Stimulated activated CD4-positive, alpha-beta T cell treated with anti-CD3 and anti-CD28 coated beads, Interleukin-2, amount 100 ng/mL, for 4 hours (primary cell): ENCODE data around the gene OR4A15.

Experiments used
- DNase-seq: peaks from one replicate; pipeline ENCODE4 v3.0.0-alpha.2; 2020; ENCODE audit warnings: low read depth

The OR4A15 gene

DNA sequence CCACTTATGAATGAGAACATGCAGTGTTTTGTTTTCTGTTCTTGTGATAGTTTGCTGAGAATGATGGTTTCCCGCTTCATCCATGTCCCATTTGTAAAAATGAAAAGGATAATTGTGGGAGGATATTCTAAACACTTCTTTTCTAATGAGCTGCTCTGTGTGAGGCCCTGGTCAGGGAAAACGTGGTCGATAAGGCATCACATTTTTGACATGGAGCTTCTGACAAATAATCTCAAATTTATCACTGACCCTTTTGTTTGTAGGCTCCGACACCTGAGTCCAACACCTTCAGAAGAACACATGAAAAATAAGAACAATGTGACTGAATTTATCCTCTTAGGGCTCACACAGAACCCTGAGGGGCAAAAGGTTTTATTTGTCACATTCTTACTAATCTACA is at the start of gene OR4A15:
Gene OR4A15 (plus strand): TSS at position 301 of the 400 bp plus-strand sequence. CDS start 0 bp downstream, at position 301.
- no peak for DNase-seq

DNA sequence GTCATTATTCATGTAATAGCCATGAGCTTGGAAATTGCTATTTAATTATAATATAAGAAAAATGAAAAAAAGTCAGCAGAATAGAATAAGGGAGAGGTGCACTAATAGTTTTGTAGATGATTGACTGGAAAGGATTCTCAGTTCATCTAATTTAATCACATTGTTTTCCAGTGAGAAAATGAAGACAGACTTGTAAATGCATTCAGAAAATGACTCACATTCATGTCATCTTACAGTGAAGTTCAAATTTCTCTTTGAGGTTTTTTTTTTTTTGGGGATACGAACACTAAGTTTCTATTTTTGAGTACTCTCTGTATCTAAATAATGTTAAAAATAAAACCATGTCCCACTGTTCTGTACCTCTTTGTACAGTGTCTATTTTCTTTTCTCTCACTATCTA is 43.3 kb upstream of the OR4A15 start:
- DNase-seq = no peak

DNA sequence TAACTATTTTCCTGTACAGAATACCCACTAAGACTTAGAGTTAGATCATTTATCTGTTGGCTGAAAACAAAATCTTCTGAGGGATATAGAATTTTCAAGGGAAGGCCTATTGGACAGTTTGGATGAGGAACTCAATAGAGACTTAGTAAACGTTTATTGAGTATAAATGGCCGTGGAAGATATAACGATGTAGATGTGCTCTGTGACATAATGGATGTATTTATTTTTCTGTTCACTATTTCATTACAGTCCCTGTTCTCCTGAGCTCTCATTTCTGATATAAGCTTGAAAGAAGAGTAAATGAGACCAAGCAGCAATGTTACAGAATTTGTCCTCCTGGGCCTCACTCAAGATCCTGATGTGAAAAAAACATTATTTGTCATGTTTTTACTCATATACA is 24.9 kb upstream of the OR4A15 start, which contains the start of gene OR4A16:
Gene OR4A16 (plus strand): TSS at position 301 of the 400 bp plus-strand sequence. CDS start 0 bp downstream, at position 301.
- no peak for DNase-seq

DNA sequence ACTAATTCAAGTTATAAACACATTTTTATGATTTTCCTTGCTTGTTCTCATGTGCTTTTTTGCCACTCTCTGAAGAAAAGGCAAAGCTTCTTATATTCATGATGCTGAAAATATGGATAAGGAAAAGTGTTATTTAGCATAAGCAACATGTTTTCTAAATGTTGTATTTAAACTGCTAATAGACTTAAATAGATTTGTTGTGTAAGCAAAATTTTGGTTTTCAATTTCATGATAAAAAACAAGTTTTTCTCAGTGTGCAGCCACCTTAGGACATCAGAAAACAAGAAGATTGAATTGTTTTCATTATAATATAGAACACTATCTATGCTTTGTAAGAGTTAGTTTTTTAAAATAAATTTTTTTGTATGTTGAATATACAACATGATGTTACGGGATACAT is 22.5 kb upstream of the OR4A15 start:
- DNase-seq = no peak

DNA sequence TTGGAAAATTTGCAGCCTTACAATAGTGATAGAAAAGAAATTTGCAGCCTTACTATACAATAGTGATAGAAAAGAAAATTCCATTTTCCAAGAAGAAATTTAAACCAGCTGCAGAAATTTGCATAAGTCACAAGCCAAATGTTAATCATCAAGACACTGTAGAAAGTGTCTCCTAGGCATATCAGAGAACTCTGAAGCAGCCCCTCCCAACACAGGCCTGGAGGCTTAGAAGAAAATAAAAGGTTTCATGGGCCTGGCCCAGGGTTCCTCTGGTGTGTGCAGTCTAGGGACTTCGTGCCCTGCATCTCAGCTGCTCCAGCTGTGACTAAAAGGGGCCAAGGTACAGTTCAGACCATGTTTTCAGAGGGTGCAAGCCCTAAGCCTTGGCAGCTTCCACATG is 18.7 kb upstream of the OR4A15 start:
- DNase-seq = no peak

DNA sequence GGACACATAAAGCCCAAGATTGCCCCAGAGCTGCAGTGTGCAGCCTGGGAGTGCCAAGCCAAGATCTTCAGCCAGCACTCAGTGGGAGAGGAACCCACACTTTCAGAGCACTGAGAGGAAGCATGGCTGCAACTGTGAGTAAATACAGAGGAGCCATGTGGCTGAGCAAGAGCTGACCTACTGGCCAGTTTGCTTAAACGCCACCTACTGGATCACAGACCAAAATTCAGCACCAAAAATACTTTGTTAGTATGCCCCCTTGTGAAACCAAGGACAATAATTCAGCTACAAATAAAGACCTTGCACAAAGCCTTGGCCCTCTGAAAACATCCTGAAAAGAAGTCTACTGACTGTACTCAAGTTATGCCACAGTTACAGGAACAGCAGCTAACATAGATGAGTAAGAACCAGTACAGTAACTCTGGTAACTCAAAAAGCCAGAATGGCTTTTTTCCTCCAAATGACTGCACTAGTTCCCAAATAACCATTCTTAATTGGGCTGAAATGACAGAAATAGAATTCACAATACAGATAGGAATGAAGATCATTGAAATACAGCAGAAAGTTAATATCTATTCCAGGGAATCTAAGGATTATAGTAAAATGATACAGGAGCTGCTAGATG is 10.1 kb upstream of the OR4A15 start:
- no peak for DNase-seq

DNA sequence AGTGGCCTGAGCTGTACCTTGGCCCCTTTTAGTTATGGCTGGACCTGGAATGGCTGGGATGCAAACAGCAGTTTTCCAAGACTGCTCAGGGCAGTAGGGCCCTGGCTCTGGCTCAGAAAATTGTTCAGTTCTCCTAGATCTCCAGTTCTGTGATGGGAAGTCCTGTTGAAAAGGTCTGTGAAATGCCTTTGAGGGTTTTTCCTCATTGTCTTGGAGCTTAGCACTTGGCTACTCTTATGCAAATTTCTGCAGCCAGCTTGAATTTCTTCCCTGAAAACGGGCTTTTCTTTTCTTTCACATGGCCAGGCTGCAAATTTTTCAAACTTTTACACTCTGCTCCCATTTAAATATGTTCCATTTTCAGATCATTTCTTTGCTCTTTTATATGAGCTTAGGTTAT is 33.2 kb downstream of the OR4A15 start:
- no peak for DNase-seq
